PC-9 (cell line): ENCODE results near the gene CNOT10. TPM values are rescaled to one million over a fixed set of nuclear protein-coding genes. Genes with fewer than 3 reads are reported as not detected.

Source experiments
- BruUV-seq: library from RNA; stranded (reverse); fragments of 400-500 nt; replicated peaks from 2 replicates; lab custom pipeline; 2021; lab: Mats Ljungman, UMichigan
- CTCF ChIA-PET: fragments of 300-600 bp; sonication (Branson Sonifier 250); formaldehyde crosslinking; loops from one replicate; lab custom pipeline; 2022; ENCODE audit warnings: antibody characterized with exemption; lab: Charles Lee
- POLR2A ChIA-PET: fragments of 300-600 bp; sonication (Branson Sonifier 250); formaldehyde crosslinking; loops from one replicate; lab custom pipeline; 2022; ENCODE audit warnings: antibody characterized with exemption; ENCODE audit not compliant: unreplicated experiment; lab: Charles Lee
- DNase-seq, 2 experiments: peaks; one replicate each; pipeline versions ENCODE4 v3.0.0 to v3.0.0-alpha.2; 2015 to 2022; ENCODE audit warnings: mixed read lengths in 1 of 2
- H2AFZ ChIP-seq: fragments of 200-600 bp; sonication (generic); 2 replicates; pipeline ENCODE4 v1.8.1; 2017; ENCODE audit warnings: antibody characterized with exemption
- H3F3A ChIP-seq: fragments of 200-600 bp; sonication (generic); 2 replicates; pipeline ENCODE4 v1.8.1; 2017; ENCODE audit warnings: antibody characterized with exemption, mild to moderate bottlenecking, low read depth; ENCODE audit not compliant: insufficient read depth
- H3K27ac ChIP-seq: fragments of 200-600 bp; sonication (generic); 2 replicates; pipeline ENCODE4 v1.6.1; 2016; ENCODE audit warnings: mixed run types
- H3K27me3 ChIP-seq: fragments of 200-600 bp; sonication (generic); 2 replicates; pipeline ENCODE4 v1.6.1; 2016; ENCODE audit warnings: low read depth, mixed run types; ENCODE audit not compliant: insufficient read depth
- H3K36me3 ChIP-seq: fragments of 200-600 bp; sonication (generic); 2 replicates; pipeline ENCODE4 v1.6.1; 2016; ENCODE audit warnings: low read depth, mixed run types
- H3K4me1 ChIP-seq: fragments of 200-600 bp; sonication (generic); replicated peaks from 2 replicates; pipeline ENCODE4 v1.6.1; 2016; ENCODE audit warnings: mixed run types; ENCODE audit not compliant: insufficient read depth
- H3K4me2 ChIP-seq: fragments of 200-600 bp; sonication (generic); 2 replicates; pipeline ENCODE4 v1.6.1; 2017; ENCODE audit warnings: mixed run types
- H3K4me3 ChIP-seq: fragments of 200-600 bp; sonication (generic); 2 replicates; pipeline ENCODE4 v1.6.1; 2016; ENCODE audit warnings: mixed run types
- H3K79me2 ChIP-seq: fragments of 200-600 bp; sonication (generic); 2 replicates; pipeline ENCODE4 v1.6.1; 2017; ENCODE audit warnings: low read depth, mixed run types
- H3K9me2 ChIP-seq: fragments of 200-600 bp; sonication (generic); 2 replicates; pipeline ENCODE4 v1.8.1; 2017; ENCODE audit warnings: mild to moderate bottlenecking; ENCODE audit not compliant: insufficient read depth
- H3K9me3 ChIP-seq: fragments of 200-600 bp; sonication (generic); 2 replicates; pipeline ENCODE4 v1.8.1; 2016; ENCODE audit warnings: low read depth; ENCODE audit not compliant: insufficient read depth
- H4K20me1 ChIP-seq: fragments of 200-600 bp; sonication (generic); 2 replicates; pipeline ENCODE4 v1.8.1; 2017; ENCODE audit not compliant: insufficient read depth
- CTCF ChIP-seq: fragments of 200-600 bp; sonication (generic); conservative IDR thresholded peaks from 2 replicates; pipeline ENCODE4 v1.6.1; 2017; ENCODE audit warnings: mixed run types, antibody characterized with exemption, mild to moderate bottlenecking, moderate library complexity
- EZH2 ChIP-seq: fragments of 200-600 bp; sonication (generic); IDR thresholded peaks from 2 replicates; pipeline ENCODE4 v1.8.0; 2017; ENCODE audit warnings: antibody characterized with exemption, low read depth
- intact Hi-C: fragments of 100-400 bp; cut with micrococcal nuclease; formaldehyde crosslinking; loops from one replicate; pipeline ENCODE4 v1.10.0; 2022; ENCODE audit not compliant: unreplicated experiment
- total RNA-seq: library from RNA; stranded (reverse); gene quantifications from 2 replicates; pipeline ENCODE4 v1.2.3, GENCODE V29; 2021

The CNOT10 gene
- total RNA-seq, 1 experiment from 2014 or later: 43.7 TPM

DNA sequence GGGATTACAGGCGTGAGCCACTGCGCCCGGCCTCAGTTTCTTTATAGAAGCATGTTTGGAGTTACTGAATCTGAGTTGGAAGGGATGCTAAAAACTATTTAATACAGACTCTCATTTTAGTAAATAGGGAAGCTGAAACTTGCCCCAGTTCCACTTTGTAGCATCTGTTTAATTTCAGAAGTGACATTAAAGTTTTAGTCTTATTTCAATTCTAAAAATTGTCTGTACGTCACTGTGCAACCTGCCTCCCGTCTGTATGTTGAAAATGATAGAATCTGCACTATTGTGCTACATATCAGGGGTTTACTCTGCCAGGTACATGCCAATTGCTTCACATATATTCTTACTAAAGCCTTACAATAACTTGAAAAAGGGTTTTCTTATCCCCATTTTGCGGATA lies 15.3 kb downstream of the CNOT10 start:
- no peaks in the 10 kb centered on the region for H3K79me2 ChIP-seq
- intact Hi-C loops: no loop called here

DNA sequence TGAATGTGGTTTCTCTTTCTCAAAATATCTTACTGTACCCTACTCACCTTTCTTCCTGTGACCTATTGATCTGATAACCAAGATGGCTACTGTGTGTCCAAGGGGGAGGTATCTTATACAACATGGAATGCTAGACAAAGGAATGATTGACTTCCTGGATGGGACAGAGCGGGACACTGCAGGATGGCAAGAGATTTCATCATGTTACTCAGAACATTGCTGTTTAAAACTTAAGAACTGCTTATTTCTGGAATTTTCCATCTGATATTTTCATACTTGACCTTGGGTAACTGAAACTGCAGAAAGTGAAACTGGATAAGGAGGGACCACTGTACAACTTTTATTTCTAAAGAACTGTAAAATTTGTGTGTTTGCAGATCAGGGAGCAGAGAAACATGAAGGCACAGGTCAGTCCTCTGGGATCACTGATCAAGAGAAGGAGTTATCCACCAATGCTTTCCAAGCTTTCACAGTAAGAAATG lies 18.5 kb downstream of the CNOT10 start:
- Histone ChIP-seq H3K9me3 (no peaks in the 10 kb centered on the region), H3K4me1 (no peaks in the 10 kb centered on the region), H3K27ac (no peak overlapping the region), H3K27me3 (no peaks in the 10 kb centered on the region), H3K36me3 (no peaks in the 10 kb centered on the region), H3K9me2 (no peaks in the 10 kb centered on the region), H3F3A (no peaks in the 10 kb centered on the region), H3K79me2 (no peaks in the 10 kb centered on the region), H4K20me1 (no peaks in the 10 kb centered on the region), H3K4me3 (no peak overlapping the region), H3K4me2 (no peak overlapping the region), H2AFZ (no peak overlapping the region)
- BruUV-seq: no TSS peak
- POLR2A ChIA-PET: no interaction called here
- CTCF ChIA-PET: no interaction called here
- no peak for TF ChIP-seq CTCF
- no peak for TF ChIP-seq EZH2
- no peak for DNase-seq
- intact Hi-C loops: no loop called here

More for the DNA sequence above, 15.3 kb downstream of the CNOT10 start:
- no TSS peak for BruUV-seq
- Histone ChIP-seq H3K27ac (no peak overlapping the region), H3K9me2 (no peaks in the 10 kb centered on the region), H3K4me1 (no peaks in the 10 kb centered on the region), H3K4me3 (no peak overlapping the region), H4K20me1 (no peaks in the 10 kb centered on the region), H3K27me3 (no peaks in the 10 kb centered on the region), H3F3A (no peaks in the 10 kb centered on the region), H3K4me2 (no peak overlapping the region), H2AFZ (no peak overlapping the region), H3K36me3 (no peaks in the 10 kb centered on the region), H3K9me3 (no peaks in the 10 kb centered on the region)
- TF ChIP-seq CTCF (no peak), EZH2 (no peak)
- POLR2A ChIA-PET: no interaction called here
- no peak for DNase-seq
- CTCF ChIA-PET: no interaction called here

DNA sequence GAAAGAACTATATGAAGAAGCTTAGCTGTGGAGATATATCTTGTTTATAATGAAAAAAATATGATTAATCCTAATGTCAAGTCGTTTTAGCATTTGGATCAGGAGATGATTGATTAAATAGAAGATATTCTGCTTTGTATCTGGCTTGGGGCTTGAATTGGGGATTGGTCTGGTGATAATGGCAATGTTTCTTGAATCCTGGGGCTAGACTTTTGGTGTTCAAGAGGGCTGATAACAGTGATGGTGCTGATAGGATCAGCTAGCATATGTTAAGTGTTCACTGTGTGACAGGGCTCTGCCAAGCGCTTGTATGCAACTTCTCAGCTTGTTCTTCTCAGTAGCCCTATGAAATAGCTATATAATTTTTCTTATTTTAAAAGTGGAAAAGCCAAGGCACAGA lies 20.2 kb downstream of the CNOT10 start:
- no peaks in the 10 kb centered on the region for H3F3A ChIP-seq
- H3K9me2 ChIP-seq: no peaks in the 10 kb centered on the region
- no peaks in the 10 kb centered on the region for H3K4me1 ChIP-seq
- no peak overlapping the region for H3K4me3 ChIP-seq
- TF ChIP-seq CTCF (no peak), EZH2 (no peak)
- no peak for DNase-seq
- no peaks in the 10 kb centered on the region for H4K20me1 ChIP-seq
- H3K9me3 ChIP-seq: no peaks in the 10 kb centered on the region
- H3K4me2 ChIP-seq: no peak overlapping the region
- POLR2A ChIA-PET: no interaction called here
- no peaks in the 10 kb centered on the region for H3K79me2 ChIP-seq
- intact Hi-C loops: no loop called here
- H3K27me3 ChIP-seq: no peaks in the 10 kb centered on the region
- BruUV-seq: no TSS peak
- CTCF ChIA-PET: interaction anchor here (0.6 kb wide), 1 partner anchor 967 kb away, joined by 4 read pairs; no protein-coding TSS in a partner anchor
- H2AFZ ChIP-seq: no peak overlapping the region
- H3K27ac ChIP-seq: no peak overlapping the region
- no peaks in the 10 kb centered on the region for H3K36me3 ChIP-seq
